NCI-H2227 (cell line): ENCODE data around the gene PDS5A.
"Not testable (repeated sequence)": the region's sequence is repeated elsewhere in the genome, so short reads cannot be mapped to it uniquely, and the experiment has no call there.

Source experiments
- DNase-seq: peaks from one replicate; lab custom pipeline; 2025; ENCODE audit not compliant: unreplicated experiment; lab: John Stamatoyannopoulos, UW

Gene PDS5A, protein sequence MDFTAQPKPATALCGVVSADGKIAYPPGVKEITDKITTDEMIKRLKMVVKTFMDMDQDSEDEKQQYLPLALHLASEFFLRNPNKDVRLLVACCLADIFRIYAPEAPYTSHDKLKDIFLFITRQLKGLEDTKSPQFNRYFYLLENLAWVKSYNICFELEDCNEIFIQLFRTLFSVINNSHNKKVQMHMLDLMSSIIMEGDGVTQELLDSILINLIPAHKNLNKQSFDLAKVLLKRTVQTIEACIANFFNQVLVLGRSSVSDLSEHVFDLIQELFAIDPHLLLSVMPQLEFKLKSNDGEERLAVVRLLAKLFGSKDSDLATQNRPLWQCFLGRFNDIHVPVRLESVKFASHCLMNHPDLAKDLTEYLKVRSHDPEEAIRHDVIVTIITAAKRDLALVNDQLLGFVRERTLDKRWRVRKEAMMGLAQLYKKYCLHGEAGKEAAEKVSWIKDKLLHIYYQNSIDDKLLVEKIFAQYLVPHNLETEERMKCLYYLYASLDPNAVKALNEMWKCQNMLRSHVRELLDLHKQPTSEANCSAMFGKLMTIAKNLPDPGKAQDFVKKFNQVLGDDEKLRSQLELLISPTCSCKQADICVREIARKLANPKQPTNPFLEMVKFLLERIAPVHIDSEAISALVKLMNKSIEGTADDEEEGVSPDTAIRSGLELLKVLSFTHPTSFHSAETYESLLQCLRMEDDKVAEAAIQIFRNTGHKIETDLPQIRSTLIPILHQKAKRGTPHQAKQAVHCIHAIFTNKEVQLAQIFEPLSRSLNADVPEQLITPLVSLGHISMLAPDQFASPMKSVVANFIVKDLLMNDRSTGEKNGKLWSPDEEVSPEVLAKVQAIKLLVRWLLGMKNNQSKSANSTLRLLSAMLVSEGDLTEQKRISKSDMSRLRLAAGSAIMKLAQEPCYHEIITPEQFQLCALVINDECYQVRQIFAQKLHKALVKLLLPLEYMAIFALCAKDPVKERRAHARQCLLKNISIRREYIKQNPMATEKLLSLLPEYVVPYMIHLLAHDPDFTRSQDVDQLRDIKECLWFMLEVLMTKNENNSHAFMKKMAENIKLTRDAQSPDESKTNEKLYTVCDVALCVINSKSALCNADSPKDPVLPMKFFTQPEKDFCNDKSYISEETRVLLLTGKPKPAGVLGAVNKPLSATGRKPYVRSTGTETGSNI (N-terminal part only)

DNA sequence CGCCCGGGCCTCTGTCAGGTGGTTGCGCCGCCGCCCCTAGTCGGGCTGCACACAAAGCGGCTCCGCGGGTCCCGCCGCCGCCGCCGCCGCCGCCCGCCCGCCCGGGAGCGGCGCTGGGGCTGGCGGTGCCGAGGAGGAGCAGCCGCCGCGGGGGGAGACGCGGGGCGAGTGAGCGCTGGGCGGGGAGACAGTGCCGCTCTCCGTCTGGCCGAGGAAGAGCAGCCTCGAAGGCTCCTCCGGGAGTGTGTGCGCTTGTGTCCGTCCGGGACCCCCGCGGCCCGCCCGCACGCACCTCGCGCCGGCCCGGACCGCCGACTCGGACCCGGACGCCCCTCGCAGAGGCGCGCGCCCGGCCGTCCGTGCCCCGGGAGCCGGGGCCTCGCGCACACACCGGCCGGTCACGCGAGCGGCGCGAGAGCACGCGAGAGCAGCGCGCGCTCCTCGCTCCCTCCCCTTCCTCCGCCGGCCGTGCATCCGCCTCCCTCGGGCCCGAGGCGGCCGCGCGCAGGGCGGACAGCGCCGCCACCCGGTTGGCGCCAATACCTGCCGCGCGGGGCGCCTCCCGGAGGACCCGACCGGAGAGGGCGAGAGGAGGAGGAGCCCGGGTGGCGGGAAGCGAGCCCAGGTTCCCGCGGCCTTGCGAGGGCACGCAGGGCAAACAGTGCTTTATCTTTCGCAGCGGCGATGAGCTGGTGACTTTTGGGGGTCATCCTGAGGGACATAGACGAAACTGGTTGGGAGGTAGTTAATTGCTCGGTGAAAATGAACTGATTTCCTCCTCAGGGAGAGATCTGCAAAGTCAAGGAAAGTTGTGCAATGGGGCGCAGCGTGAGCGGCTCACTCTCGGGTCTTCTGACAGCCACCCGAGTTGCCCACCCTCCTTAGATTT, at the start of gene PDS5A:
TSS of gene PDS5A (minus strand) at position 423 of the 889 bp plus-strand sequence. CDS start 1,334 bp downstream, outside the sequence.
- DNase-seq: peak; percentile 94

- DNase-seq: not testable (repeated sequence)
Measured at GRCh38 chr4:40024049-40024448, 46.3 kb upstream of the PDS5A start.

DNA sequence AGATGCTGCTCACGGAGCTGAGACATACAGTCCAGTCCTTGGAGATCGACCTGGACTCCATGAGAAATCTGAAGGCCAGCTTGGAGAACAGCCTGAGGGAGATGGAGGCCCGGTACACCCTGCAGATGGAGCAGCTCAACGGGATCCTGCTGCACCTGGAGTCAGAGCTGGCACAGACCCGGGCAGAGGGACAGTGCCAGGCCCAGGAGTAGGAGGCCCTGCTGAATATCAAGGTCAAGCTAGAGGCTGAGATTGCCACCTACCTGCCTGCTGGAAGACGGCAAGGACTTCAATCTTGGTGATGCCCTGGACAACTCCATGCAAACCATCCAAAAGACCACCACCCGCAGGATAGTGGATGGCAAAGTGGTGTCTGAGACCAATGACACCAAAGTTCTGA, 43.4 kb upstream of the PDS5A start:
- not testable (repeated sequence) for DNase-seq

DNA sequence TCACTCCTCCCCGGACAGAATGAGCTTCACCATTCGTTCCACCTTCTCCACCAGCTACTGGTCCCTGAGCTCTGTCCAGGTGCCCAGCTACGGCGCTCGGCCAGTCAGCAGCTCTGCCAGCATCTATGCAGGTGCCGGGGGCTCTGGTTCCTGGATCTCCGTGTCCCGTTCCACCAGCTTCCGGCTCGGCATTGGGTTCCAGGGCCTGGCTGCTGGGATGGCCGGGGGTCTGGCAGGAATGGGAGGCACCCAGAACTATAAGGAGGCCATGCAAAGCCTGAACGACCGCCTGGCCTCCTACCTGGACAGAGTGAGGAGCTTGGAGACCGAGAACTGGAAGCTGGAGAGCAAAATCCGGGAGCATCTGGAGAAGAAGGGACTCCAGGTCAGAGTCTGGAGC, 42.5 kb upstream of the PDS5A start:
- DNase-seq: no peak

GRCh38 chr4:40016007-40016406, 38.3 kb upstream of the PDS5A start:
- DNase-seq: no peak

GRCh38 chr4:40003986-40004385, 26.3 kb upstream of the PDS5A start:
- DNase-seq: no peak

DNA sequence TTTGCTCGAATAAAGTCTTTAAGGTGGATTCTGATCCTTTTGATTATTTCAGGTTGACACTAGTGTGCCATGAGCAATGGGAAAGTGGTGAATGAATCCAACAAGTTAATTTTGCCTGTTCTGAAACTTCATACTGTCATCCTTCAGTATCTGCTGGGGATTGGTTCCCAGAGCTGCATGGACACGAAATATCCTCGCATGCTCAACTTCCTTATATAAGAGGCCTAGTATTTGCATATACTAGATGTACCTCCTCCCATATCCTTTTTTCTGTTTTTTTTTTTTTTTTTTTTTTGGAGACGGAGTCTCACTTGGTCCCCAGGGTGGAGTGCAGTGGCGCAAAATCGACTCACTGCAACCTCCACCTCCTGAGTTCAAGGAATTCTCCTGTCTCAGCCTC, 23.0 kb upstream of the PDS5A start:
- DNase-seq: no peak

DNA sequence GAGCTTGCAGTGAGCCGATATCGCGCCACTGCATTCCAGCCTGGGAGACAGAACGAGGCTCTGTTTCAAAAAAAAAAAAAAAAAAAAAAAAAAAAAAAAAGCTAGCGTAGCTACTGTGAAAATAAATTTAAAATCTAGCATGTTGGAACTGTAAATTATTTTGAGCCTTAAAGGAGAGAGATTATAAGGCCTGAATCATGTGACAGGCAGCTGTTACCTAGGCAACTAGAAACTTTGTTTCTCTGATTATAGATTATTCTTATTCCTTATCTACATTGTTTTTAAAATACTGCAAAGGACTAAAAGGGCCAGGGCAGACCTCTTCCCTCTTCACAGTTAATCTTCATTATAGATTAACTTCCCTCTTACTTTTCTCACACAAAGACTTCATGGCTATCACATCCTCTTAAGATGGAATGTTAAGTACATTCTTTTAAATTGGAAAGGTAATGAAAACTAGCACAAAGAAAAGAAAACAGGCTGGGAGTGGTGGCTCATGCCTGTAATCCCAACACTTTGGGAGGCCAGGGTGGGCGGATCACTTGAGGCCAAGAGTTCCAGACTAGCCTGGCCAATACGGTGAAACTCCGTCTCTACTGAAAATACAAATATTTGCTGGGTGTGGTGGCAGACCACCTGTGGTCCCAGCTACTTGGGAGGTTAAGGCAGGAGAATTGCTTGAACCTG, 21.1 kb upstream of the PDS5A start:
- no peak for DNase-seq

GRCh38 chr4:39996811-39997210, 19.1 kb upstream of the PDS5A start:
- no peak for DNase-seq

DNA sequence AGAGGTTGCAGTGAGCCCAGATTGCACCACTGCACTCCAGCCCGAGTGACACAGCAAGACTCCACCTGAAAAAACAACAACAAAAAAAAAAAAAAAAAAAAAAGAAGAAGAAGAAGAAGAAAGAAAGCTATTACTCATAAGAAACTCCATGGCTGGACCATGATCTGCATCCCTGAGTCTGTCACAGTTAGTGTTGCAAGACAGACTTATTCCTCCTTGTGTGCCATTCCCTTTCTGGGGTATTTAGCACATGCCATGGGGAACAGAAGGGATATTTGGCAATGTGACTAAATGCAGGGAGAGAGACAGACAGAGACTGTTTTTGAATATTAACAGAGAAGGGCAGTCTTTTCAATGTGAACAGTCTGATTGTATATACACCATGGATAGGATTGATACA, 16.7 kb upstream of the PDS5A start:
- no peak for DNase-seq

DNA sequence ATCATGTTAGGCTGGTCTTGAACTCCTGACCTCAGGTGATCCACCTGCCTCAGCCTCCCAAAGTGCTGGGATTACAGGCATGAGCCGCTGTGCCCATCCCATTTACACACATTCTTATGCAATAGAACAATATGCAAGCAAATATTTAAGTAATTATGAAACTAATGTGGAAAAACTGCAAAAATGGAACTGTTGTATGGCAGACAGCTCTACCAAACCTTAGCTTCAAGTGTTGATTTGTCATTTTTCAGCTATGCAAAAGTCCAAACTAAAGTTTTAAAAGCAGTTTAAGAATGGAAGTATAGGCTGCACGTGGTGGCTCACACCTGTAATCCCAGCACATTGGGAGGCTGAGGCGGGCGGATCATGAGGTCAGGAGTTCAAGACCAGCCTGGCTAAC, 11.7 kb upstream of the PDS5A start:
- DNase-seq: not testable (repeated sequence)

DNA sequence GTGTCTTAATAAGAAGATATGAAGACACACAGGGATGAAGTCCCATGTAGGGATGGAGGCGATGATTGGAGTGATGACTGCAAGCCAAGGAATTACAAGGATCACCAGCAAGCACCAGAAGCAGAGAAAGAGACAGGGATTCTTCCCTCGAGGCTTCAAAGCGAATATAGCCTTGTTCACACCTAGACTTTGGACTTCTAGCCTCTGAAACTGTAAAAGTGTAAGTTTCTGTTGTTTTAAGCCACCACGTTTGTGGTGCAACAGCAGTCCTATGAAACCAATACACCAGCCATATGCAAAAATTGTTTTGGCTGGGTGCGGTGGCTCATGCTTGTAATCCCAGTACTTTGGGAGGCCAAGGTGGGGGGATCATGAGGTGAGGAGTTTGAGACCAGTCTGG, 9.8 kb upstream of the PDS5A start:
- DNase-seq: no peak

- DNase-seq: no peak
Measured at GRCh38 chr4:39978904-39979303, 1.2 kb upstream of the PDS5A start.

DNA sequence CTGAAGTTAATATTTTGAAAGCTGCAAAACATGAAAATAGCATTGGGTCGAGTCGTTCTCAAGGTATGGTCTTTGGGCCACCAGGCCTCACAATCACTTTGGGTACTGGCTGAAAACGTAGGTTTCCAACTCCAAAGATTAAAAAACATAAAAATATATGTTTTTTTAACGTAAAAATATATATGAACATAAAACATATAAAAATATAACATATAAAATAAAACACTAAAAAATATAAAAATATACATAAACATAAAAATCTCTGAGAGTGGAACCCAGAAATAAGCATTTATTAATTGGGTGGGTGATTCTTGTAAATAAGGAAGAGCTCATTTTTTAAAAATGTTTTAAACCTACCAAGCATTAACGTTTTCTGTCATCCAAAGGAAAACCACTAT, 666 bp upstream of the PDS5A start:
- no peak for DNase-seq

GRCh38 chr4:39976945-39977488, 694 bp downstream of the PDS5A start:
- DNase-seq: peak; percentile 48

DNA sequence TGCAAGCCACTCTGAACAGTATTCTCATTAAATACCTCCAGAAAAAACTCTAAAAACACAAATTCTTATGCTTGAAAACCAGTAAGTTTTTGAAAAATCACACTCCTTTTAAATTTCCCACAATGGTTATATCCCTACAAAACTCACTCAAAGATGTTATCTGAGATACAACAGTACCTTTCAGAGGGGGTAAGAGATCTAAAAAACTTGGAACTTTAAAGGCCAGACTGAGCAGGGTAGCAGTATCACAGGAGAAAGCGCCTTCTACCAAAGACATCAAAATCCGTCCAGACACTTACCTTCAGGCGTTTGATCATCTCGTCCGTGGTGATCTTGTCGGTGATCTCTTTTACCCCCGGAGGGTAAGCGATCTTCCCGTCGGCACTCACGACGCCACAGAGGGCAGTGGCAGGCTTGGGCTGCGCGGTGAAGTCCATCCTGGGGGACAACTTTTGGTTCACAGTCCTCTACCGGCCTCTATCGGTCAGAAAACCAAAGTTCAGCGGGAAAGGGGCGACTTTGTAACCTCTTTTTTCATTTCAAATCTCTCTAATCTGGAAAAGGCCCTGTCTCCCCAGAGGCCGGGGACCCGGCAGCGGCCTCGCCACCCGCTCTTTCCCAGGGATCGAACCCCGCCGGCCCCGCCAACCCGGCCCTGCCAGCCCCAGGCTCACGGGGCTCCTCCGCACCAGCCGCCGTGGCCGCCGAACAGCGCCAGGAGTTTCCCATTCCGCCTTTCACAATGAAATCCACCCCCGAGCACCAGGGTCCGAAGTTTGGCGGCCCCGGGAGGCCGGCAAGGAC, 1.4 kb downstream of the PDS5A start:
- DNase-seq: peak; percentile 64

GRCh38 chr4:39975488-39976089, 2.1 kb downstream of the PDS5A start:
- DNase-seq: no peak

GRCh38 chr4:39973052-39973451, 4.7 kb downstream of the PDS5A start:
- DNase-seq: not testable (repeated sequence)
